K562 (cell line): Measurements from ENCODE around the gene LUZP1. TPM values are rescaled to one million over a fixed set of nuclear protein-coding genes. Genes with fewer than 3 reads are reported as not detected.

Experiments
- ARHGAP35 ChIP-seq: fragments of 450-650 bp; IDR thresholded peaks from 2 replicates; pipeline ENCODE4 v1.6.1; 2018; ENCODE audit not compliant: partially characterized antibody
- C11orf30 ChIP-seq: fragments of 450-650 bp; IDR thresholded peaks from 2 replicates; pipeline ENCODE4 v1.6.1; 2016; ENCODE audit warnings: low read depth, mild to moderate bottlenecking
- DACH1 ChIP-seq: fragments of 450-650 bp; IDR thresholded peaks from 2 replicates; pipeline ENCODE4 v1.6.1; 2018; ENCODE audit not compliant: partially characterized antibody
- ETS1 ChIP-seq: conservative IDR thresholded peaks from 2 replicates; pipeline ENCODE4 v1.6.1; 2011; ENCODE audit warnings: low read depth, mild to moderate bottlenecking, low read length; ENCODE audit not compliant: control insufficient read depth
- FOSL1 ChIP-seq: fragments of 200-800 bp; sonication (Bioruptor generic); conservative IDR thresholded peaks from 2 replicates; pipeline ENCODE4 v1.6.1; 2016; ENCODE audit warnings: missing genetic modification characterization, missing compliant biosample characterization
- FOXP4 ChIP-seq: sonication (generic); formaldehyde crosslinking; IDR thresholded peaks from 2 replicates; pipeline ENCODE4 v1.8.0; 2022; ENCODE audit warnings: mild to moderate bottlenecking, missing genetic modification reagents, borderline replicate concordance
- IRF2 ChIP-seq: sonication (generic); formaldehyde crosslinking; IDR thresholded peaks from 2 replicates; pipeline ENCODE4 v1.8.1; 2022; ENCODE audit warnings: mild to moderate bottlenecking, missing genetic modification reagents
- KLF1 ChIP-seq: fragments of 450-650 bp; IDR thresholded peaks from 2 replicates; pipeline ENCODE4 v1.6.1; 2016; ENCODE audit warnings: missing genetic modification characterization, missing compliant biosample characterization
- MXI1 ChIP-seq: IDR thresholded peaks from 2 replicates; pipeline ENCODE4 v1.6.1; 2011; ENCODE audit warnings: low read depth, mild to moderate bottlenecking, improper control_type of control experiment, low read length
- NFIX ChIP-seq: fragments of 250-450 bp; sonication (Bioruptor Pico); IDR thresholded peaks from 2 replicates; pipeline ENCODE4 v1.4.0; 2020; ENCODE audit warnings: low read depth, mild to moderate bottlenecking, moderate library complexity
- PML ChIP-seq: IDR thresholded peaks from 2 replicates; pipeline ENCODE4 v1.6.1; 2012; ENCODE audit warnings: low read length, inconsistent platforms
- POLR2A ChIP-seq: fragments of 450-650 bp; conservative IDR thresholded peaks from 2 replicates; pipeline ENCODE4 v1.6.1; 2016
- RFX7 ChIP-seq: fragments of 250-450 bp; sonication (Bioruptor Pico); IDR thresholded peaks from 2 replicates; pipeline ENCODE4 v1.5.1; 2021; ENCODE audit warnings: mild to moderate bottlenecking
- SMARCA5 ChIP-seq: fragments of 450-650 bp; IDR thresholded peaks from 2 replicates; pipeline ENCODE4 v1.6.1; 2016
- SREBF2 ChIP-seq: sonication (generic); formaldehyde crosslinking; IDR thresholded peaks from 2 replicates; pipeline ENCODE4 v1.4.0; 2020; ENCODE audit warnings: mild to moderate bottlenecking, missing genetic modification reagents
- SRSF1 ChIP-seq: fragments of 200-400 bp; formaldehyde crosslinking; IDR thresholded peaks from 2 replicates; pipeline ENCODE4 v1.6.1; 2017; ENCODE audit warnings: mild to moderate bottlenecking, low read depth, low read length, moderate library complexity
- ZNF124 ChIP-seq: sonication (generic); formaldehyde crosslinking; IDR thresholded peaks from 2 replicates; pipeline ENCODE4 v1.8.1; 2022; ENCODE audit warnings: missing genetic modification reagents
- ZNF253 ChIP-seq: fragments of 250-450 bp; sonication (Bioruptor Pico); conservative IDR thresholded peaks from 2 replicates; pipeline ENCODE4 v1.6.1; 2021; ENCODE audit warnings: mild to moderate bottlenecking
- ZNF347 ChIP-seq: fragments of 450-650 bp; formaldehyde crosslinking; IDR thresholded peaks from 2 replicates; pipeline ENCODE4 v1.4.0; 2020; ENCODE audit warnings: low read depth, mild to moderate bottlenecking, moderate library complexity
- ZNF592 ChIP-seq: fragments of 450-650 bp; IDR thresholded peaks from 2 replicates; pipeline ENCODE4 v1.6.1; 2017; ENCODE audit warnings: antibody characterized with exemption, mild to moderate bottlenecking
- ZSCAN32 ChIP-seq: fragments of 450-650 bp; formaldehyde crosslinking; IDR thresholded peaks from 2 replicates; pipeline ENCODE4 v1.4.0; 2020; ENCODE audit warnings: mild to moderate bottlenecking, moderate library complexity
- polyA plus RNA-seq, 8 experiments: library from polyadenylated mRNA; depleted of rRNA in 4 of 8; stranded (reverse) in 5 of 8; unstranded in 3 of 8; fragments of >200 nt; fragmentation: Nextera tagmentation in 2 of 8; fragmentation: Illumina TruSeq in 1 of 8; extraction: Ambion mirVana in 2 of 8; extraction: Trizol in 1 of 8; gene quantifications; 2 replicates each; pipeline versions ENCODE4 v1.2.1 to v1.2.3, GENCODE V29; 2011 to 2014; ENCODE audit warnings: inconsistent platforms in 1 of 8, missing spikeins in 1 of 8
- total RNA-seq, 7 experiments: library from RNA; depleted of rRNA in 6 of 7; stranded (reverse); fragments of >200 nt in 6 of 7; fragmentation: Illumina TruSeq in 2 of 7; extraction: Trizol in 2 of 7; gene quantifications; 2 replicates each; pipeline versions ENCODE4 v1.2.1 to v1.2.3, GENCODE V29; 2011 to 2021; ENCODE audit warnings: low replicate concordance in 1 of 7
- TF ChIP-seq, protein P1 (sequence below): fragments of 250-450 bp; sonication (Bioruptor Pico); IDR thresholded peaks from 2 replicates; pipeline ENCODE4 v1.8.0; 2022; ENCODE audit warnings: inconsistent platforms

Gene LUZP1
- total and polyA plus RNA-seq, 9 of the 15 experiments (the other 6 are each of a cell fraction or from before 2014, with no cell fraction given) = 6.5 to 19.1 (median 12.4) TPM

DNA sequence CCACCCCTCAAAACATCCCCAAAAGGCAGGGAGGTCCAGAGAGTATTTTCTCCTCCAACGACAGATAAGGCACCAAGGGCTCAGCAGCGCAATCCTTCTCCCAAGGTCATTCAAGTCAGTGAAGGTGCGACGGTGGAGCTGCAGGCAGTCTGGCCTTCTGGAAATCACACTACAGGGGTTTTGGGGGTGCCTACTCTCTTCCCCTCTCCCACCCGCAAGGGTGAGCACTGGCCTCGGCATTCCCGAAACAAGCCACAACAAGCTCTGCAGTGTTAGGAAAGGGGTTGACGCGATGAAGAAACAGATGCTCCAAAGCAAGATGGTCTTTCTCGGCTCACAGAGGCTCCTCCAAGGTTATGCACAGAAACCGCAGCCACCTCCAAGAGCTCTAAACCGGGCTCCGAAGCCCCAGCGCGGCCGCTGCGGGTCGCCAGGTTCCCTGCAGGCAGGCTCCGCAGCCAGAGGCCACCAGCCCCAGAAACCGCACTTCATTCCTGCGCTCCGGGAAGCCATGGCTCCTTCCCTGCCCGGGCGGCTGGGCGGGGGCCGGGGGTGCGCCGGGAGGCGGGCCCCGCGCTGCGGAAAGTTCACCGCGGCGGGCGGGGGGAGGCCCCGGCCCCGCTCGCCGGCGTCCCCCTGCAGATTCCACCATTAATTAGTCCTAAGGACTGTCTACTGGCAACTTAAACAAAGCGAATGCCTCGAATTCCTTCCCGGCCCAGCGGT, 1.1 kb downstream of the LUZP1 start (continued):
- TF ChIP-seq NFIX (CRISPR knock-in tag) (no peak), ZNF347 (CRISPR knock-in tag) (no peak), ZNF592 (no peak), DACH1 (no peak), ZNF253 (CRISPR knock-in tag) (no peak), SMARCA5 (no peak), FOXP4 (no peak), MXI1 (no peak), ETS1 (no peak), ZNF124 (CRISPR knock-in tag) (no peak), C11orf30 (no peak), ZSCAN32 (no peak), FOSL1 (tag) (no peak), RFX7 (CRISPR knock-in tag) (no peak), PML (no peak), ARHGAP35 (no peak), KLF1 (tag) (no peak), SREBF2 (CRISPR knock-in tag) (no peak), SRSF1 (no peak), POLR2A (no peak), IRF2 (CRISPR knock-in tag) (no peak)
- TF ChIP-seq, protein P1, sequence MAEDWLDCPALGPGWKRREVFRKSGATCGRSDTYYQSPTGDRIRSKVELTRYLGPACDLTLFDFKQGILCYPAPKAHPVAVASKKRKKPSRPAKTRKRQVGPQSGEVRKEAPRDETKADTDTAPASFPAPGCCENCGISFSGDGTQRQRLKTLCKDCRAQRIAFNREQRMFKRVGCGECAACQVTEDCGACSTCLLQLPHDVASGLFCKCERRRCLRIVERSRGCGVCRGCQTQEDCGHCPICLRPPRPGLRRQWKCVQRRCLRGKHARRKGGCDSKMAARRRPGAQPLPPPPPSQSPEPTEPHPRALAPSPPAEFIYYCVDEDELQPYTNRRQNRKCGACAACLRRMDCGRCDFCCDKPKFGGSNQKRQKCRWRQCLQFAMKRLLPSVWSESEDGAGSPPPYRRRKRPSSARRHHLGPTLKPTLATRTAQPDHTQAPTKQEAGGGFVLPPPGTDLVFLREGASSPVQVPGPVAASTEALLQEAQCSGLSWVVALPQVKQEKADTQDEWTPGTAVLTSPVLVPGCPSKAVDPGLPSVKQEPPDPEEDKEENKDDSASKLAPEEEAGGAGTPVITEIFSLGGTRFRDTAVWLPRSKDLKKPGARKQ (CRISPR knock-in tag) = no peak
